ENCODE results near the gene MRPL4.
"Not testable (repeated sequence)": the region's sequence is repeated elsewhere in the genome, so short reads cannot be mapped to it uniquely, and the experiment has no call there.

Gene MRPL4

GRCh38 chr19:10230861-10231611 lies 21.0 kb upstream of the MRPL4 start, which contains the start of gene S1PR2:
TSS of gene S1PR2 (minus strand) at chr19:10231331. CDS start at chr19:10224905, 6,426 bp downstream.
- DNase-seq, result peak; percentile 44 to 60

GRCh38 chr19:10231612-10232228 lies 20.3 kb upstream of the MRPL4 start:
- DNase-seq, result no peak

GRCh38 chr19:10233946-10234345 lies 18.1 kb upstream of the MRPL4 start:
- DNase-seq, result no peak

GRCh38 chr19:10235003-10235402 lies 17.0 kb upstream of the MRPL4 start:
- no peak for DNase-seq

GRCh38 chr19:10235409-10235808 lies 16.6 kb upstream of the MRPL4 start:
- not testable (repeated sequence) for DNase-seq

- DNase-seq, result no peak
Observed at GRCh38 chr19:10237702-10238101, 14.3 kb upstream of the MRPL4 start.

GRCh38 chr19:10238172-10238783 lies 13.7 kb upstream of the MRPL4 start:
- DNase-seq, result no peak

GRCh38 chr19:10241826-10242449 lies 10.1 kb upstream of the MRPL4 start:
- not testable (repeated sequence) for DNase-seq

GRCh38 chr19:10243606-10244005 lies 8.4 kb upstream of the MRPL4 start:
- no peak for DNase-seq

- no peak for DNase-seq
Observed at GRCh38 chr19:10245189-10245939, 6.7 kb upstream of the MRPL4 start.

- no peak for DNase-seq
Observed at GRCh38 chr19:10246511-10246910, 5.5 kb upstream of the MRPL4 start.

GRCh38 chr19:10252707-10253106 lies 693 bp downstream of the MRPL4 start:
- DNase-seq, result no peak

GRCh38 chr19:10254244-10254643 lies 2.2 kb downstream of the MRPL4 start:
- DNase-seq, result no peak

- DNase-seq, result no peak
Observed at GRCh38 chr19:10255358-10255757, 3.3 kb downstream of the MRPL4 start.

GRCh38 chr19:10256551-10256950 lies 4.5 kb downstream of the MRPL4 start:
- no peak for DNase-seq

- no peak for DNase-seq
Observed at GRCh38 chr19:10256970-10257615, 5.1 kb downstream of the MRPL4 start.

- DNase-seq, result no peak
Observed at GRCh38 chr19:10258080-10258710, 6.2 kb downstream of the MRPL4 start.

GRCh38 chr19:10259162-10259905 lies 7.3 kb downstream of the MRPL4 start:
- peak; percentile 83 to 93 for DNase-seq

- no peak for DNase-seq
Observed at GRCh38 chr19:10260141-10260584, 8.1 kb downstream of the MRPL4 start.

GRCh38 chr19:10262771-10263170 lies 10.8 kb downstream of the MRPL4 start:
- no peak for DNase-seq

- DNase-seq, result no peak
Observed at GRCh38 chr19:10266706-10267105, 14.7 kb downstream of the MRPL4 start.

Data from Kasumi-1 (cell line).